H9 (cell line): ENCODE data around the gene TMEM123. TPM values are rescaled to one million over a fixed set of nuclear protein-coding genes. Genes with fewer than 3 reads are reported as not detected.

Source experiments
- DNase-seq: peaks from one replicate; pipeline ENCODE4 v3.0.0-alpha.2; 2017
- H2AFZ ChIP-seq: one replicate; pipeline ENCODE4 v1.6.1; 2013; ENCODE audit warnings: mild to moderate bottlenecking, low read length, control low read depth, moderate library complexity
- H2AK5ac ChIP-seq: 2 replicates; pipeline ENCODE4 v1.6.1; 2013; ENCODE audit warnings: low read length, control low read depth, mixed read lengths; ENCODE audit not compliant: insufficient read length
- H2BK120ac ChIP-seq: one replicate; pipeline ENCODE4 v1.6.1; 2013; ENCODE audit warnings: low read depth, mild to moderate bottlenecking, low read length, control low read depth, inconsistent platforms; ENCODE audit not compliant: poor library complexity, severe bottlenecking
- H2BK12ac ChIP-seq: 2 replicates; pipeline ENCODE4 v1.6.1; 2013; ENCODE audit warnings: low read length, control low read depth, mixed read lengths, low read depth; ENCODE audit not compliant: insufficient read length
- H2BK15ac ChIP-seq: 2 replicates; pipeline ENCODE4 v1.6.1; 2013; ENCODE audit warnings: low read depth, low read length, control low read depth
- H2BK20ac ChIP-seq: one replicate; pipeline ENCODE4 v1.6.1; 2013; ENCODE audit warnings: low read depth, mild to moderate bottlenecking, low read length, control low read depth, inconsistent platforms; ENCODE audit not compliant: poor library complexity, severe bottlenecking
- H2BK5ac ChIP-seq: 2 replicates; pipeline ENCODE4 v1.6.1; 2013; ENCODE audit warnings: low read length, control low read depth, mixed read lengths; ENCODE audit not compliant: insufficient read length
- H3K14ac ChIP-seq: 2 replicates; pipeline ENCODE4 v1.6.1; 2013; ENCODE audit warnings: low read length, control low read depth; ENCODE audit not compliant: insufficient read depth
- H3K18ac ChIP-seq: 2 replicates; pipeline ENCODE4 v1.6.1; 2013; ENCODE audit warnings: low read depth, mild to moderate bottlenecking, mixed read lengths, low read length, control low read depth; ENCODE audit not compliant: insufficient read length
- H3K23ac ChIP-seq: 2 replicates; pipeline ENCODE4 v1.6.1; 2013; ENCODE audit warnings: low read length, control low read depth, mixed read lengths, low read depth; ENCODE audit not compliant: insufficient read length
- H3K23me2 ChIP-seq: 2 replicates; pipeline ENCODE4 v1.6.1; 2013; ENCODE audit warnings: low read depth, mild to moderate bottlenecking, mixed read lengths, low read length, control low read depth; ENCODE audit not compliant: insufficient read length, poor library complexity, severe bottlenecking
- H3K27ac ChIP-seq: 2 replicates; pipeline ENCODE4 v1.5.1; 2013; ENCODE audit warnings: low read length, control low read depth, mixed read lengths, low read depth; ENCODE audit not compliant: insufficient read length
- H3K27me3 ChIP-seq: 2 replicates; pipeline ENCODE4 v1.6.1; 2013; ENCODE audit warnings: low read length, control low read depth, inconsistent platforms; ENCODE audit not compliant: insufficient read depth
- H3K4ac ChIP-seq: 2 replicates; pipeline ENCODE4 v1.6.1; 2013; ENCODE audit warnings: low read depth, mild to moderate bottlenecking, control low read depth, inconsistent platforms, low read length, moderate library complexity
- H3K4me1 ChIP-seq: 2 replicates; pipeline ENCODE4 v1.6.1; 2013; ENCODE audit warnings: low read length, control low read depth, inconsistent platforms; ENCODE audit not compliant: insufficient read depth
- H3K4me2 ChIP-seq: 2 replicates; pipeline ENCODE4 v1.6.1; 2013; ENCODE audit warnings: low read length, control low read depth, mixed read lengths; ENCODE audit not compliant: insufficient read length, insufficient read depth
- H3K56ac ChIP-seq: 2 replicates; pipeline ENCODE4 v1.6.1; 2013; ENCODE audit warnings: low read depth, mild to moderate bottlenecking, mixed read lengths, low read length, control low read depth; ENCODE audit not compliant: insufficient read length
- H3K79me1 ChIP-seq: 2 replicates; pipeline ENCODE4 v1.6.1; 2013; ENCODE audit warnings: low read depth, mild to moderate bottlenecking, moderate library complexity, low read length, control low read depth, inconsistent platforms; ENCODE audit not compliant: insufficient read depth, poor library complexity, severe bottlenecking
- H3K79me2 ChIP-seq: 2 replicates; pipeline ENCODE4 v1.6.1; 2013; ENCODE audit warnings: low read length, control low read depth, inconsistent platforms; ENCODE audit not compliant: insufficient read depth
- H3K9ac ChIP-seq: 2 replicates; pipeline ENCODE4 v1.6.1; 2013; ENCODE audit warnings: low read length, control low read depth, mixed read lengths; ENCODE audit not compliant: insufficient read length; ENCODE audit errors: extremely low read depth
- H3K9me3 ChIP-seq: one replicate; pipeline ENCODE4 v1.6.1; 2013; ENCODE audit warnings: low read depth, low read length, inconsistent platforms; ENCODE audit not compliant: control insufficient read depth
- H3T11ph ChIP-seq: one replicate; pipeline ENCODE4 v1.6.1; 2013; ENCODE audit warnings: mild to moderate bottlenecking, low read length, control low read depth, inconsistent platforms
- H4K20me1 ChIP-seq: one replicate; pipeline ENCODE4 v1.6.1; 2013; ENCODE audit not compliant: control insufficient read depth, insufficient read length, insufficient read depth
- H4K5ac ChIP-seq: 2 replicates; pipeline ENCODE4 v1.6.1; 2013; ENCODE audit warnings: low read depth, mild to moderate bottlenecking, mixed read lengths, low read length, control low read depth; ENCODE audit not compliant: insufficient read length
- H4K8ac ChIP-seq: replicated peaks from 2 replicates; pipeline ENCODE4 v1.6.1; 2013; ENCODE audit warnings: low read length, control low read depth, mixed read lengths, low read depth; ENCODE audit not compliant: insufficient read length
- H4K91ac ChIP-seq: 2 replicates; pipeline ENCODE4 v1.6.1; 2013; ENCODE audit warnings: low read depth, mild to moderate bottlenecking, moderate library complexity, mixed read lengths, low read length, control low read depth; ENCODE audit not compliant: insufficient read length
- H3K27ac Mint-ChIP-seq, 3 experiments: 2 replicates in 2 of 3; 3 replicates in 1 of 3; pipeline ENCODE4 v1.8.0; 2020 to 2021; ENCODE audit warnings: mixed read lengths in 3 of 3, mild to moderate bottlenecking in 1 of 3, moderate library complexity in 1 of 3
- H3K27me3 Mint-ChIP-seq: 2 replicates; pipeline ENCODE4 v1.8.0; 2021; ENCODE audit warnings: low read depth, mild to moderate bottlenecking, moderate library complexity, mixed read lengths
- H3K36me3 Mint-ChIP-seq, 3 experiments: 2 replicates in 2 of 3; 3 replicates in 1 of 3; pipeline ENCODE4 v1.8.0; 2020 to 2021; ENCODE audit warnings: low read depth in 3 of 3, mixed read lengths in 3 of 3; ENCODE audit not compliant: insufficient read depth in 1 of 3
- H3K4me1 Mint-ChIP-seq, 2 experiments: 2 replicates each; pipeline ENCODE4 v1.8.0; 2020; ENCODE audit warnings: mixed read lengths in 2 of 2
- H3K4me3 Mint-ChIP-seq, 2 experiments: 2 replicates in 1 of 2; 3 replicates in 1 of 2; pipeline ENCODE4 v1.8.0; 2020 to 2021; ENCODE audit warnings: mild to moderate bottlenecking in 2 of 2, mixed read lengths in 2 of 2, moderate library complexity in 1 of 2
- H3K9me3 Mint-ChIP-seq, 2 experiments: 2 replicates in 1 of 2; 3 replicates in 1 of 2; pipeline ENCODE4 v1.8.0; 2020; ENCODE audit warnings: mild to moderate bottlenecking in 2 of 2, mixed read lengths in 2 of 2, moderate library complexity in 1 of 2
- WGBS: extraction: QIAGEN DNeasy Blood & Tissue Kit; methylation state at CpG from one replicate; pipeline ENCODE4 v1.1.7; 2013; ENCODE audit warnings: missing lambda C conversion rate, low lambda C conversion rate, mixed read lengths; ENCODE audit not compliant: insufficient read length; ENCODE audit errors: extremely low coverage; 5-methylcytosine and 5-hydroxymethylcytosine counted together
- total RNA-seq: library from RNA; stranded (reverse); gene quantifications from 2 replicates; pipeline ENCODE4 v1.2.1, GENCODE V29; 2021
- TF ChIP-seq, protein P1 (sequence below): fragments of 200-600 bp; sonication (generic); conservative IDR thresholded peaks from 3 replicates; pipeline ENCODE4 v1.8.0; 2021; ENCODE audit warnings: antibody characterized with exemption, mild to moderate bottlenecking

The TMEM123 gene
- total RNA-seq, 1 experiment from 2014 or later, result 76.7 TPM

DNA sequence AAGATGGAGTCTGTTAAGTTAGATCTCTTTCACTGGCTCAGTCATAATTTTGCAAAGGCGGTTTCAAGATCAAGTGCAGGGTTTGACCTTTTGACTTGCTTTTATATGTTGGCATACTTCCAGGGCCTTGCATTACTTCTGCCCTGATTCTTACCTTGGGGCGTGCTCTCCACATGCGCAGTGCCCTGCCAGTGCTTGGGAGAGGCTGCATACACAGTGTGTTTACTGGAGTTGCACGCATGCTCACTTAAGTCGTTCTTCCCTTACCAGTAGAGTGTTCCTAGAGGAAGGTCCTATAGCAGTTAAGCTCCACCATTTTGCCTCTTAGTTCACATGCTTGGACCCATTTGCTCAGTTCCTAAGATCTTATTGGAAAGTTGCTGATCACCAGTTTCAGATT lies 21.0 kb upstream of the TMEM123 start:
- no peaks in the 10 kb centered on the region for H3K79me1 ChIP-seq
- H3K4ac ChIP-seq, result no peak overlapping the region
- H3K9ac ChIP-seq, result no peak overlapping the region
- TF ChIP-seq, protein P1, sequence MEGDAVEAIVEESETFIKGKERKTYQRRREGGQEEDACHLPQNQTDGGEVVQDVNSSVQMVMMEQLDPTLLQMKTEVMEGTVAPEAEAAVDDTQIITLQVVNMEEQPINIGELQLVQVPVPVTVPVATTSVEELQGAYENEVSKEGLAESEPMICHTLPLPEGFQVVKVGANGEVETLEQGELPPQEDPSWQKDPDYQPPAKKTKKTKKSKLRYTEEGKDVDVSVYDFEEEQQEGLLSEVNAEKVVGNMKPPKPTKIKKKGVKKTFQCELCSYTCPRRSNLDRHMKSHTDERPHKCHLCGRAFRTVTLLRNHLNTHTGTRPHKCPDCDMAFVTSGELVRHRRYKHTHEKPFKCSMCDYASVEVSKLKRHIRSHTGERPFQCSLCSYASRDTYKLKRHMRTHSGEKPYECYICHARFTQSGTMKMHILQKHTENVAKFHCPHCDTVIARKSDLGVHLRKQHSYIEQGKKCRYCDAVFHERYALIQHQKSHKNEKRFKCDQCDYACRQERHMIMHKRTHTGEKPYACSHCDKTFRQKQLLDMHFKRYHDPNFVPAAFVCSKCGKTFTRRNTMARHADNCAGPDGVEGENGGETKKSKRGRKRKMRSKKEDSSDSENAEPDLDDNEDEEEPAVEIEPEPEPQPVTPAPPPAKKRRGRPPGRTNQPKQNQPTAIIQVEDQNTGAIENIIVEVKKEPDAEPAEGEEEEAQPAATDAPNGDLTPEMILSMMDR, result no peak
- H2BK15ac ChIP-seq, result no peak overlapping the region
- no peaks in the 10 kb centered on the region; the same call in 1 of the 2 replicates for H3K27me3 Mint-ChIP-seq
- H3K14ac ChIP-seq, result no peak overlapping the region
- H3K56ac ChIP-seq, result no peak overlapping the region
- no peak overlapping the region for H2BK20ac ChIP-seq
- no peak overlapping the region for H4K5ac ChIP-seq
- H3K4me2 ChIP-seq, result no peak overlapping the region
- H3K9me3 ChIP-seq, result no peaks in the 10 kb centered on the region
- H3K18ac ChIP-seq, result no peak overlapping the region
- no peak overlapping the region for H3K4me3 Mint-ChIP-seq
- H3K27ac Mint-ChIP-seq, result no peak overlapping the region
- no peaks in the 10 kb centered on the region for H3K79me2 ChIP-seq
- no peak overlapping the region for H2AFZ ChIP-seq
- no peak overlapping the region for H3K23ac ChIP-seq
- H4K8ac ChIP-seq, result no peak overlapping the region
- H3K36me3 Mint-ChIP-seq, result no peaks in the 10 kb centered on the region
- H3K9me3 Mint-ChIP-seq, result no peaks in the 10 kb centered on the region
- H2BK12ac ChIP-seq, result no peak overlapping the region
- H3K4me1 Mint-ChIP-seq, result peaks cover 13 to 22% of the 10 kb centered on the region in 2 experiments
- H3K27me3 ChIP-seq, result no peaks in the 10 kb centered on the region
- H2BK120ac ChIP-seq, result no peak overlapping the region
- H2BK5ac ChIP-seq, result no peak overlapping the region
- no peak overlapping the region for H3T11ph ChIP-seq
- no peak for DNase-seq
- H2AK5ac ChIP-seq, result no peak overlapping the region
- WGBS, result no CpG with 5 or more reads among the region's 5 CpGs
- H3K27ac ChIP-seq, result no peak overlapping the region
- no peaks in the 10 kb centered on the region for H3K23me2 ChIP-seq
- H4K91ac ChIP-seq, result no peak overlapping the region
- H4K20me1 ChIP-seq, result no peaks in the 10 kb centered on the region
- peaks cover 6% of the 10 kb centered on the region; the same call in 1 of the 2 replicates for H3K4me1 ChIP-seq
